HepG2 (cell line): ENCODE measurements around the gene B3GNT7. TPM values are rescaled to one million over a fixed set of nuclear protein-coding genes. Genes with fewer than 3 reads are reported as not detected.

Experiments used
- ATAD3A ChIP-seq: sonication (generic); formaldehyde crosslinking; IDR thresholded peaks from 2 replicates; pipeline ENCODE4 v1.4.0; 2020; ENCODE audit warnings: missing genetic modification reagents
- CHD4 ChIP-seq: fragments of 200-600 bp; sonication (generic); IDR thresholded peaks from 2 replicates; pipeline ENCODE4 v1.7.0; 2017; ENCODE audit warnings: mild to moderate bottlenecking, low read length, borderline replicate concordance
- FOSL2 ChIP-seq: sonication (generic); formaldehyde crosslinking; IDR thresholded peaks from 2 replicates; pipeline ENCODE4 v1.4.0; 2020; ENCODE audit warnings: missing genetic modification reagents
- GATAD2A ChIP-seq: IDR thresholded peaks from 2 replicates; pipeline ENCODE4 v1.6.1; 2016
- PLRG1 ChIP-seq: fragments of 450-650 bp; conservative IDR thresholded peaks from 2 replicates; pipeline ENCODE4 v1.6.1; 2016
- RCOR2 ChIP-seq: IDR thresholded peaks from 2 replicates; pipeline ENCODE4 v1.6.1; 2016; ENCODE audit warnings: missing biosample characterization, missing genetic modification reagents
- TP53 ChIP-seq: sonication (generic); formaldehyde crosslinking; conservative IDR thresholded peaks from 2 replicates; pipeline ENCODE4 v1.4.0; 2020; ENCODE audit warnings: missing genetic modification reagents
- ZMYM4 ChIP-seq: sonication (generic); formaldehyde crosslinking; IDR thresholded peaks from 2 replicates; pipeline ENCODE4 v1.8.1; 2023; ENCODE audit warnings: mild to moderate bottlenecking, missing genetic modification reagents
- ZNF879 ChIP-seq: sonication (generic); formaldehyde crosslinking; IDR thresholded peaks from 2 replicates; pipeline ENCODE4 v1.8.1; 2023; ENCODE audit warnings: missing genetic modification reagents
- polyA plus RNA-seq, 8 experiments: library from polyadenylated mRNA; depleted of rRNA in 3 of 8; stranded (reverse) in 7 of 8; unstranded in 1 of 8; fragments of >200 nt; fragmentation: Illumina TruSeq in 4 of 8; extraction: Trizol in 4 of 8; gene quantifications; 2 replicates each; pipeline versions ENCODE4 v1.2.1 to v1.2.3, GENCODE V29; 2011 to 2016; ENCODE audit warnings: low read depth in 4 of 8, missing spikeins in 1 of 8, mixed read lengths in 1 of 8; ENCODE audit not compliant: insufficient read depth in 1 of 8
- total RNA-seq, 5 experiments: library from RNA; depleted of rRNA; stranded (reverse); fragments of >200 nt; fragmentation: Illumina TruSeq; extraction: Trizol; gene quantifications; 2 replicates each; pipeline ENCODE4 v1.2.3, GENCODE V29; 2016; ENCODE audit warnings: low read depth in 1 of 5
- TF ChIP-seq, protein P1 (sequence below), 2 experiments: sonication (generic) in 1 of 2; formaldehyde crosslinking in 1 of 2; IDR thresholded peaks; 2 replicates each; pipeline versions ENCODE4 v1.4.0 to v1.6.1; 2016 to 2020; ENCODE audit warnings: borderline replicate concordance in 1 of 2, low read depth in 1 of 2, mild to moderate bottlenecking in 1 of 2, missing genetic modification reagents in 1 of 2
- TF ChIP-seq, protein P2 (sequence below): sonication (generic); formaldehyde crosslinking; IDR thresholded peaks from 2 replicates; pipeline ENCODE4 v1.8.0; 2022; ENCODE audit warnings: mild to moderate bottlenecking, missing genetic modification reagents
- TF ChIP-seq, protein P3 (sequence below): sonication (generic); formaldehyde crosslinking; IDR thresholded peaks from 2 replicates; pipeline ENCODE4 v1.5.1; 2020; ENCODE audit warnings: mild to moderate bottlenecking, missing genetic modification reagents, moderate library complexity
- TF ChIP-seq, protein P4 (sequence below): sonication (generic); formaldehyde crosslinking; conservative IDR thresholded peaks from 2 replicates; pipeline ENCODE4 v1.8.0; 2022; ENCODE audit warnings: low read depth, missing genetic modification reagents
- TF ChIP-seq, protein P5 (sequence below): sonication (generic); formaldehyde crosslinking; IDR thresholded peaks from 2 replicates; pipeline ENCODE4 v1.5.0; 2020; ENCODE audit warnings: missing genetic modification reagents
- TF ChIP-seq, protein P6 (sequence below): fragments of 450-650 bp; IDR thresholded peaks from 2 replicates; pipeline ENCODE4 v1.6.1; 2016
- TF ChIP-seq, protein P7 (sequence below): sonication (generic); formaldehyde crosslinking; IDR thresholded peaks from 2 replicates; pipeline ENCODE4 v1.8.0; 2022; ENCODE audit warnings: low read depth, missing genetic modification reagents

Gene B3GNT7
- total and polyA plus RNA-seq, 2 of the 13 experiments (the other 11 are each of a cell fraction or from before 2014, with no cell fraction given) = 0.04 to 0.24 TPM

DNA sequence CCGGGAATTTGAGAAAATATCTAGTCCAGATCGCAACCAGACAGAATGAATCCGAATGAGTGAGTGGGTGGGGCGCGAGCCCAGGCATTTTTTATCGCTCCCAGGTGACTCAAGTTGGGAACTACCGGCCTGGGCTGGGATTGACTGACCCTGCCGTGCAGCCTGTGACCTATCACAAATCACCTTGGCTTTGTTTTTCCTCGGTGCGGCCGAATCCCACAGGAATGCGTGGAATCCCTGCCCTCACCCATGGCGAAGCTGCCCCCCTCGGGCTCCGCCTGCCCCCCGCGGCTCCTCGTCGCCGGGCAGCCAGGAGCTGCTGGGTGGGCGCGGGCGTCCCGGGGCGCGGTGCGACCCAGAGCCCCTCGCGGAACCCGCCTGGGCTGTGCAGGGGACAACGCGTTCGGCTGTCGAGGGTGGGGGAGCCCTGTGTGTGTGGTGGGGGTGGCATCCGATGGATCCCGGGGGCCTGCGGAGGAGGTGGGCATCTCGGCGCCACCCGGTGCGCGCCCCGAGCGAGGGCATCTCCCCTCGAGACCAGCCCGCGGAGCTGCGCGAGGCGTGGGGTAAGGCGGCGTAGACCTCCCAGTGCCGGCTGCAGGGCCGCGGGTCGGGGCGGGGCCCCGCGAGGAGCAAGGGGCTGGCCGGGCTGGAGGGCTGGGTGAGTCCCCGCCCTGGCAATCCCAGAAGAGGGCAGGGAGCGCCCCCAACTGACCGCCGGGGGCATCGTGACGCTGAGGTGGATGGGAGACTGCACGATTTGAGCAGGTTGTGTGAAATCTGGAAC is 16.5 kb downstream of the B3GNT7 start (continued):
- TF ChIP-seq, protein P1, sequence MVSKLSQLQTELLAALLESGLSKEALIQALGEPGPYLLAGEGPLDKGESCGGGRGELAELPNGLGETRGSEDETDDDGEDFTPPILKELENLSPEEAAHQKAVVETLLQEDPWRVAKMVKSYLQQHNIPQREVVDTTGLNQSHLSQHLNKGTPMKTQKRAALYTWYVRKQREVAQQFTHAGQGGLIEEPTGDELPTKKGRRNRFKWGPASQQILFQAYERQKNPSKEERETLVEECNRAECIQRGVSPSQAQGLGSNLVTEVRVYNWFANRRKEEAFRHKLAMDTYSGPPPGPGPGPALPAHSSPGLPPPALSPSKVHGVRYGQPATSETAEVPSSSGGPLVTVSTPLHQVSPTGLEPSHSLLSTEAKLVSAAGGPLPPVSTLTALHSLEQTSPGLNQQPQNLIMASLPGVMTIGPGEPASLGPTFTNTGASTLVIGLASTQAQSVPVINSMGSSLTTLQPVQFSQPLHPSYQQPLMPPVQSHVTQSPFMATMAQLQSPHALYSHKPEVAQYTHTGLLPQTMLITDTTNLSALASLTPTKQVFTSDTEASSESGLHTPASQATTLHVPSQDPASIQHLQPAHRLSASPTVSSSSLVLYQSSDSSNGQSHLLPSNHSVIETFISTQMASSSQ (IDR thresholded peaks at IDR 0.05; ENCODE audit: low read depth) = no peak
- TF ChIP-seq, protein P1 (CRISPR knock-in tag; IDR thresholded peaks at IDR 0.05; ENCODE audit: borderline replicate concordance) = no peak
- TF ChIP-seq, protein P2, sequence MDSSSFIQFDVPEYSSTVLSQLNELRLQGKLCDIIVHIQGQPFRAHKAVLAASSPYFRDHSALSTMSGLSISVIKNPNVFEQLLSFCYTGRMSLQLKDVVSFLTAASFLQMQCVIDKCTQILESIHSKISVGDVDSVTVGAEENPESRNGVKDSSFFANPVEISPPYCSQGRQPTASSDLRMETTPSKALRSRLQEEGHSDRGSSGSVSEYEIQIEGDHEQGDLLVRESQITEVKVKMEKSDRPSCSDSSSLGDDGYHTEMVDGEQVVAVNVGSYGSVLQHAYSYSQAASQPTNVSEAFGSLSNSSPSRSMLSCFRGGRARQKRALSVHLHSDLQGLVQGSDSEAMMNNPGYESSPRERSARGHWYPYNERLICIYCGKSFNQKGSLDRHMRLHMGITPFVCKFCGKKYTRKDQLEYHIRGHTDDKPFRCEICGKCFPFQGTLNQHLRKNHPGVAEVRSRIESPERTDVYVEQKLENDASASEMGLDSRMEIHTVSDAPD (CRISPR knock-in tag) = no peak
- TF ChIP-seq, protein P3, sequence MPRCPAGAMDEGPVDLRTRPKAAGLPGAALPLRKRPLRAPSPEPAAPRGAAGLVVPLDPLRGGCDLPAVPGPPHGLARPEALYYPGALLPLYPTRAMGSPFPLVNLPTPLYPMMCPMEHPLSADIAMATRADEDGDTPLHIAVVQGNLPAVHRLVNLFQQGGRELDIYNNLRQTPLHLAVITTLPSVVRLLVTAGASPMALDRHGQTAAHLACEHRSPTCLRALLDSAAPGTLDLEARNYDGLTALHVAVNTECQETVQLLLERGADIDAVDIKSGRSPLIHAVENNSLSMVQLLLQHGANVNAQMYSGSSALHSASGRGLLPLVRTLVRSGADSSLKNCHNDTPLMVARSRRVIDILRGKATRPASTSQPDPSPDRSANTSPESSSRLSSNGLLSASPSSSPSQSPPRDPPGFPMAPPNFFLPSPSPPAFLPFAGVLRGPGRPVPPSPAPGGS (CRISPR knock-in tag) = peak; percentile 90
- TF ChIP-seq ATAD3A (CRISPR knock-in tag) = no peak
- TF ChIP-seq, protein P4, sequence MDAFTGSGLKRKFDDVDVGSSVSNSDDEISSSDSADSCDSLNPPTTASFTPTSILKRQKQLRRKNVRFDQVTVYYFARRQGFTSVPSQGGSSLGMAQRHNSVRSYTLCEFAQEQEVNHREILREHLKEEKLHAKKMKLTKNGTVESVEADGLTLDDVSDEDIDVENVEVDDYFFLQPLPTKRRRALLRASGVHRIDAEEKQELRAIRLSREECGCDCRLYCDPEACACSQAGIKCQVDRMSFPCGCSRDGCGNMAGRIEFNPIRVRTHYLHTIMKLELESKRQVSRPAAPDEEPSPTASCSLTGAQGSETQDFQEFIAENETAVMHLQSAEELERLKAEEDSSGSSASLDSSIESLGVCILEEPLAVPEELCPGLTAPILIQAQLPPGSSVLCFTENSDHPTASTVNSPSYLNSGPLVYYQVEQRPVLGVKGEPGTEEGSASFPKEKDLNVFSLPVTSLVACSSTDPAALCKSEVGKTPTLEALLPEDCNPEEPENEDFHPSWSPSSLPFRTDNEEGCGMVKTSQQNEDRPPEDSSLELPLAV = no peak
- TF ChIP-seq CHD4 = no peak
- TF ChIP-seq, protein P5, sequence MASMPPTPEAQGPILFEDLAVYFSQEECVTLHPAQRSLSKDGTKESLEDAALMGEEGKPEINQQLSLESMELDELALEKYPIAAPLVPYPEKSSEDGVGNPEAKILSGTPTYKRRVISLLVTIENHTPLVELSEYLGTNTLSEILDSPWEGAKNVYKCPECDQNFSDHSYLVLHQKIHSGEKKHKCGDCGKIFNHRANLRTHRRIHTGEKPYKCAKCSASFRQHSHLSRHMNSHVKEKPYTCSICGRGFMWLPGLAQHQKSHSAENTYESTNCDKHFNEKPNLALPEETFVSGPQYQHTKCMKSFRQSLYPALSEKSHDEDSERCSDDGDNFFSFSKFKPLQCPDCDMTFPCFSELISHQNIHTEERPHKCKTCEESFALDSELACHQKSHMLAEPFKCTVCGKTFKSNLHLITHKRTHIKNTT (CRISPR knock-in tag) = no peak
- TF ChIP-seq ZMYM4 (CRISPR knock-in tag) = peak; percentile 67
- TF ChIP-seq, protein P6, sequence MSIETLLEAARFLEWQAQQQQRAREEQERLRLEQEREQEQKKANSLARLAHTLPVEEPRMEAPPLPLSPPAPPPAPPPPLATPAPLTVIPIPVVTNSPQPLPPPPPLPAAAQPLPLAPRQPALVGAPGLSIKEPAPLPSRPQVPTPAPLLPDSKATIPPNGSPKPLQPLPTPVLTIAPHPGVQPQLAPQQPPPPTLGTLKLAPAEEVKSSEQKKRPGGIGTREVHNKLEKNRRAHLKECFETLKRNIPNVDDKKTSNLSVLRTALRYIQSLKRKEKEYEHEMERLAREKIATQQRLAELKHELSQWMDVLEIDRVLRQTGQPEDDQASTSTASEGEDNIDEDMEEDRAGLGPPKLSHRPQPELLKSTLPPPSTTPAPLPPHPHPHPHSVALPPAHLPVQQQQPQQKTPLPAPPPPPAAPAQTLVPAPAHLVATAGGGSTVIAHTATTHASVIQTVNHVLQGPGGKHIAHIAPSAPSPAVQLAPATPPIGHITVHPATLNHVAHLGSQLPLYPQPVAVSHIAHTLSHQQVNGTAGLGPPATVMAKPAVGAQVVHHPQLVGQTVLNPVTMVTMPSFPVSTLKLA = no peak
- no peak; the same call in 1 of the 2 replicates for TF ChIP-seq FOSL2 (CRISPR knock-in tag)
- peak; percentile 60 for TF ChIP-seq GATAD2A (CRISPR knock-in tag)
- TF ChIP-seq ZNF879 (CRISPR knock-in tag) = no peak
- no peak for TF ChIP-seq PLRG1
- TF ChIP-seq TP53 (CRISPR knock-in tag) = no peak; the same call in 1 of the 2 replicates
- TF ChIP-seq, protein P7, sequence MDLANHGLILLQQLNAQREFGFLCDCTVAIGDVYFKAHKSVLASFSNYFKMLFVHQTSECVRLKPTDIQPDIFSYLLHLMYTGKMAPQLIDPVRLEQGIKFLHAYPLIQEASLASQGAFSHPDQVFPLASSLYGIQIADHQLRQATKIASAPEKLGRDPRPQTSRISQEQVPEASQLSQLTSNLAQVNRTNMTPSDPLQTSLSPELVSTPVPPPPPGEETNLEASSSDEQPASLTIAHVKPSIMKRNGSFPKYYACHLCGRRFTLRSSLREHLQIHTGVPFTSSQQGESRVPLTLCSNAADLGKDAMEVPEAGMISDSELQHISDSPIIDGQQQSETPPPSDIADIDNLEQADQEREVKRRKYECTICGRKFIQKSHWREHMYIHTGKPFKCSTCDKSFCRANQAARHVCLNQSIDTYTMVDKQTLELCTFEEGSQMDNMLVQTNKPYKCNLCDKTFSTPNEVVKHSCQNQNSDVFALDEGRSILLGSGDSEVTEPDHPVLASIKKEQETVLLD (CRISPR knock-in tag) = no peak
- TF ChIP-seq RCOR2 (CRISPR knock-in tag) = no peak
